HEK293 (cell line): ENCODE data around the gene SREBF2.

Experiments used
- MYNN ChIP-seq: fragments of 450-650 bp; formaldehyde crosslinking; IDR thresholded peaks from 2 replicates; pipeline ENCODE4 v1.5.1; 2016; ENCODE audit warnings: missing biosample characterization, missing genetic modification characterization, borderline replicate concordance
- RBAK ChIP-seq: fragments of 450-650 bp; formaldehyde crosslinking; IDR thresholded peaks from 2 replicates; pipeline ENCODE4 v1.5.1; 2016; ENCODE audit warnings: missing biosample characterization, missing genetic modification characterization
- SP2 ChIP-seq: fragments of 450-650 bp; formaldehyde crosslinking; IDR thresholded peaks from 2 replicates; pipeline ENCODE4 v1.5.1; 2016; ENCODE audit warnings: missing biosample characterization, missing genetic modification characterization
- ZNF121 ChIP-seq: fragments of 450-650 bp; formaldehyde crosslinking; IDR thresholded peaks from 2 replicates; pipeline ENCODE4 v1.5.1; 2016; ENCODE audit warnings: missing biosample characterization, missing genetic modification characterization
- ZNF274 ChIP-seq, 2 experiments: fragments of 200-500 bp in 1 of 2; fragments of 450-650 bp in 1 of 2; sonication (Bioruptor generic) in 1 of 2; formaldehyde crosslinking in 1 of 2; IDR thresholded peaks; 2 replicates each; pipeline versions ENCODE4 v1.5.1 to v1.6.1; 2014 to 2016; ENCODE audit warnings: borderline replicate concordance in 1 of 2, inconsistent platforms in 1 of 2, low read length in 1 of 2, missing biosample characterization in 1 of 2, missing genetic modification characterization in 1 of 2
- ZNF596 ChIP-seq: fragments of 450-650 bp; IDR thresholded peaks from 2 replicates; pipeline ENCODE4 v1.5.0; 2018; ENCODE audit warnings: missing biosample characterization, mild to moderate bottlenecking, missing genetic modification characterization, moderate library complexity
- ZNF792 ChIP-seq: fragments of 450-650 bp; formaldehyde crosslinking; IDR thresholded peaks from 2 replicates; pipeline ENCODE4 v1.5.1; 2016; ENCODE audit warnings: missing biosample characterization, missing genetic modification characterization
- TF ChIP-seq, protein P1 (sequence below): fragments of 450-650 bp; formaldehyde crosslinking; IDR thresholded peaks from 2 replicates; pipeline ENCODE4 v1.5.1; 2016; ENCODE audit warnings: missing biosample characterization, missing genetic modification characterization
- TF ChIP-seq, protein P2 (sequence below): fragments of 450-650 bp; IDR thresholded peaks from 2 replicates; pipeline ENCODE4 v1.5.1; 2018; ENCODE audit warnings: missing biosample characterization, mild to moderate bottlenecking, missing genetic modification characterization

DNA sequence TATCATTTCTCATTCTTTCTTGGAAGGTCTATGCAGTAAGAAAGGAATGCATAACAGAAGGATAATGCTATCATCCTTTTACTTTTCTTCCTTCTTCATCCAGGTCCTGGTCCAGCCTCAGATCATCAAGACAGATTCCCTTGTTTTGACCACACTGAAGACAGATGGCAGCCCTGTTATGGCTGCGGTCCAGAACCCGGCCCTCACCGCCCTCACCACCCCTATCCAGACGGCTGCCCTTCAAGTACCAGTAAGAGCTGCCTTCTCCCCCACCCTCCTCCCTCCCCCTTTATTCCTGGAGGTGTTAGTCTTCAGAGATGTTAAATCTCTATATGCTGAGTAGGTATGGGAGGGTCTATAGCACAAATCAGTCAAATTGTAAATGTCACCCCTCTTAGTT is 37.9 kb downstream of the SREBF2 start:
- TF ChIP-seq SP2 (no peak), MYNN (no peak), ZNF596 (tag by site-specific recombination) (no peak), RBAK (no peak), ZNF121 (tag by site-specific recombination) (no peak), ZNF274 (IDR thresholded peaks at IDR 0.05; ENCODE audit: low read length) (no peak), ZNF274 (tag by site-specific recombination; IDR thresholded peaks at IDR 0.05; ENCODE audit: borderline replicate concordance) (no peak), ZNF792 (tag by site-specific recombination) (no peak)
- TF ChIP-seq, protein P1, sequence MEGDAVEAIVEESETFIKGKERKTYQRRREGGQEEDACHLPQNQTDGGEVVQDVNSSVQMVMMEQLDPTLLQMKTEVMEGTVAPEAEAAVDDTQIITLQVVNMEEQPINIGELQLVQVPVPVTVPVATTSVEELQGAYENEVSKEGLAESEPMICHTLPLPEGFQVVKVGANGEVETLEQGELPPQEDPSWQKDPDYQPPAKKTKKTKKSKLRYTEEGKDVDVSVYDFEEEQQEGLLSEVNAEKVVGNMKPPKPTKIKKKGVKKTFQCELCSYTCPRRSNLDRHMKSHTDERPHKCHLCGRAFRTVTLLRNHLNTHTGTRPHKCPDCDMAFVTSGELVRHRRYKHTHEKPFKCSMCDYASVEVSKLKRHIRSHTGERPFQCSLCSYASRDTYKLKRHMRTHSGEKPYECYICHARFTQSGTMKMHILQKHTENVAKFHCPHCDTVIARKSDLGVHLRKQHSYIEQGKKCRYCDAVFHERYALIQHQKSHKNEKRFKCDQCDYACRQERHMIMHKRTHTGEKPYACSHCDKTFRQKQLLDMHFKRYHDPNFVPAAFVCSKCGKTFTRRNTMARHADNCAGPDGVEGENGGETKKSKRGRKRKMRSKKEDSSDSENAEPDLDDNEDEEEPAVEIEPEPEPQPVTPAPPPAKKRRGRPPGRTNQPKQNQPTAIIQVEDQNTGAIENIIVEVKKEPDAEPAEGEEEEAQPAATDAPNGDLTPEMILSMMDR (tag by site-specific recombination) = no peak
- TF ChIP-seq, protein P2, sequence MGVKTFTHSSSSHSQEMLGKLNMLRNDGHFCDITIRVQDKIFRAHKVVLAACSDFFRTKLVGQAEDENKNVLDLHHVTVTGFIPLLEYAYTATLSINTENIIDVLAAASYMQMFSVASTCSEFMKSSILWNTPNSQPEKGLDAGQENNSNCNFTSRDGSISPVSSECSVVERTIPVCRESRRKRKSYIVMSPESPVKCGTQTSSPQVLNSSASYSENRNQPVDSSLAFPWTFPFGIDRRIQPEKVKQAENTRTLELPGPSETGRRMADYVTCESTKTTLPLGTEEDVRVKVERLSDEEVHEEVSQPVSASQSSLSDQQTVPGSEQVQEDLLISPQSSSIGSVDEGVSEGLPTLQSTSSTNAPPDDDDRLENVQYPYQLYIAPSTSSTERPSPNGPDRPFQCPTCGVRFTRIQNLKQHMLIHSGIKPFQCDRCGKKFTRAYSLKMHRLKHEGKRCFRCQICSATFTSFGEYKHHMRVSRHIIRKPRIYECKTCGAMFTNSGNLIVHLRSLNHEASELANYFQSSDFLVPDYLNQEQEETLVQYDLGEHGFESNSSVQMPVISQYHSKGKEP (tag by site-specific recombination) = no peak
